ENCODE measurements around the gene ARHGAP45.

The ARHGAP45 gene

GRCh38 chr19:1102407-1103131 is 35.6 kb downstream of the ARHGAP45 start:
- DNase-seq (ENCODE audit: low read depth in 2 of 3, low spot score in 1 of 3), result peak in 2 of 3 donors; percentile 56 to 69

GRCh38 chr19:1103132-1103707 is 36.3 kb downstream of the ARHGAP45 start:
- DNase-seq (ENCODE audit: low read depth in 2 of 3, low spot score in 1 of 3), result no peak

- peak; percentile 96 to 98 (median 97) for DNase-seq (ENCODE audit: low read depth in 2 of 3, low spot score in 1 of 3)
Measured at GRCh38 chr19:1103708-1104310, 36.8 kb downstream of the ARHGAP45 start, which contains the start of gene GPX4. TSS of gene GPX4 (plus strand) at chr19:1103994. CDS start at chr19:1104044, 50 bp downstream.

- DNase-seq (ENCODE audit: low read depth in 2 of 3, low spot score in 1 of 3), result peak in 2 of 3 donors; percentile 63 to 68
Measured at GRCh38 chr19:1104311-1105007, 37.5 kb downstream of the ARHGAP45 start.

- DNase-seq (ENCODE audit: low read depth in 2 of 3, low spot score in 1 of 3), result no peak
Measured at GRCh38 chr19:1105008-1105872, 38.3 kb downstream of the ARHGAP45 start.

GRCh38 chr19:1105873-1106840 is 39.2 kb downstream of the ARHGAP45 start:
- DNase-seq (ENCODE audit: low read depth in 2 of 3, low spot score in 1 of 3), result no peak

- no peak for DNase-seq (ENCODE audit: low read depth in 2 of 3, low spot score in 1 of 3)
Measured at GRCh38 chr19:1106841-1107660, 40.1 kb downstream of the ARHGAP45 start.

GRCh38 chr19:1107661-1108261 is 40.8 kb downstream of the ARHGAP45 start:
- DNase-seq (ENCODE audit: low read depth in 2 of 3, low spot score in 1 of 3), result no peak

GRCh38 chr19:1108291-1109031 is 41.5 kb downstream of the ARHGAP45 start:
- no peak for DNase-seq (ENCODE audit: low read depth in 2 of 3, low spot score in 1 of 3)

- no peak for DNase-seq (ENCODE audit: low read depth in 2 of 3, low spot score in 1 of 3)
Measured at GRCh38 chr19:1109032-1109551, 42.1 kb downstream of the ARHGAP45 start.

GRCh38 chr19:1109697-1110671 is 43.0 kb downstream of the ARHGAP45 start:
- DNase-seq (ENCODE audit: low read depth in 2 of 3, low spot score in 1 of 3), result no peak

GRCh38 chr19:1110809-1111640 is 44.1 kb downstream of the ARHGAP45 start:
- DNase-seq (ENCODE audit: low read depth in 2 of 3, low spot score in 1 of 3), result no peak

GRCh38 chr19:1111641-1112267 is 44.8 kb downstream of the ARHGAP45 start:
- no peak for DNase-seq (ENCODE audit: low read depth in 2 of 3, low spot score in 1 of 3)

- no peak for DNase-seq (ENCODE audit: low read depth in 2 of 3, low spot score in 1 of 3)
Measured at GRCh38 chr19:1112268-1113029, 45.5 kb downstream of the ARHGAP45 start.
